GM12873 (cell line): Measurements from ENCODE around the gene LAT.

Experiments
- TF ChIP-seq, protein P1 (sequence below): IDR thresholded peaks from 2 replicates; pipeline ENCODE4 v1.5.1; 2012; ENCODE audit warnings: low read depth, mild to moderate bottlenecking, moderate library complexity, low read length, control low read depth; ENCODE audit not compliant: insufficient read depth; ENCODE audit errors: missing control alignments

Gene LAT

DNA sequence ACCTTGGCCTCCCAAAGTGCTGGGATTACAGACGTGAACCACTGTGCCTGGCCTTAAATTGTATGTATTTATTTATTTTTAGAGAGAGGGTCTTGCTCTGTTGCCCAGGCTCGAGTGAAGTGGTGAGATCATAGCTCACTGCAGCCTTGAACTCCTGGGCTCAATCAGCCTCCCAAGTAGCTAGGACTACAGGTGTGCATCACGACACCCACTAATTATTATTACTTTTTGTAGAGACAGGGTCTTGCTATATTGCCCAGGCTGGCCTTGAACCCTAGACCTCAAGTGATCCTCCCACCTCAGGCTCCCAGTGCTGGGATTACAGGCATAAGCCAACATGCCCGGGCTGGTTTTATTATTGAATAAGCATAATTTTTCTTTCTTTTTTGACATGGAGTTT, 38.2 kb upstream of the LAT start:
- TF ChIP-seq, protein P1, sequence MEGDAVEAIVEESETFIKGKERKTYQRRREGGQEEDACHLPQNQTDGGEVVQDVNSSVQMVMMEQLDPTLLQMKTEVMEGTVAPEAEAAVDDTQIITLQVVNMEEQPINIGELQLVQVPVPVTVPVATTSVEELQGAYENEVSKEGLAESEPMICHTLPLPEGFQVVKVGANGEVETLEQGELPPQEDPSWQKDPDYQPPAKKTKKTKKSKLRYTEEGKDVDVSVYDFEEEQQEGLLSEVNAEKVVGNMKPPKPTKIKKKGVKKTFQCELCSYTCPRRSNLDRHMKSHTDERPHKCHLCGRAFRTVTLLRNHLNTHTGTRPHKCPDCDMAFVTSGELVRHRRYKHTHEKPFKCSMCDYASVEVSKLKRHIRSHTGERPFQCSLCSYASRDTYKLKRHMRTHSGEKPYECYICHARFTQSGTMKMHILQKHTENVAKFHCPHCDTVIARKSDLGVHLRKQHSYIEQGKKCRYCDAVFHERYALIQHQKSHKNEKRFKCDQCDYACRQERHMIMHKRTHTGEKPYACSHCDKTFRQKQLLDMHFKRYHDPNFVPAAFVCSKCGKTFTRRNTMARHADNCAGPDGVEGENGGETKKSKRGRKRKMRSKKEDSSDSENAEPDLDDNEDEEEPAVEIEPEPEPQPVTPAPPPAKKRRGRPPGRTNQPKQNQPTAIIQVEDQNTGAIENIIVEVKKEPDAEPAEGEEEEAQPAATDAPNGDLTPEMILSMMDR = no peak

- TF ChIP-seq, protein P1 = no peak
These were observed 34.0 kb upstream of the LAT start, which contains the start of gene NFATC2IP for GRCh38 chr16:28950648-28951409. NFATC2IP (plus strand) TSS chr16:28950937; CDS start chr16:28951012, 75 bp downstream.

- TF ChIP-seq, protein P1 = no peak
These were observed 33.4 kb upstream of the LAT start for GRCh38 chr16:28951410-28951943.

DNA sequence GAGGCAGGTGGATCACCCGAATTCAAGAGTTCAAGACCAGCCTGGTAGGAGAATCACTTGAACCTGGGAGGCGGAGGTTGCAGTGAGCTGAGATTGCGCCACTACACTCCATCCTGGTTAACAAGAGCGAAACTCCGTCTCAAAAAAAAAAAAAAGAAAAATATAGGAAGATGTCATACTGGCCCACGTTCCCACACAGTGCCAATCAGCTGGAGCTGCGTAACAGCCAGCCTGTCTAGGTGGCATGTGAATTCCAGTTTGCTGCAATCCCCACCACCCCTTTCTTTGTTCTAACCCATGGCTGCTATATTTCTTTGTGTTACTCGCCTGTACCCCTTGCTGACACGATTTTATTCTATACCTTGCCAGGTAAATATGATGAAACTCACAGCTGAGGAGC, 26.6 kb upstream of the LAT start:
- TF ChIP-seq, protein P1 = no peak

DNA sequence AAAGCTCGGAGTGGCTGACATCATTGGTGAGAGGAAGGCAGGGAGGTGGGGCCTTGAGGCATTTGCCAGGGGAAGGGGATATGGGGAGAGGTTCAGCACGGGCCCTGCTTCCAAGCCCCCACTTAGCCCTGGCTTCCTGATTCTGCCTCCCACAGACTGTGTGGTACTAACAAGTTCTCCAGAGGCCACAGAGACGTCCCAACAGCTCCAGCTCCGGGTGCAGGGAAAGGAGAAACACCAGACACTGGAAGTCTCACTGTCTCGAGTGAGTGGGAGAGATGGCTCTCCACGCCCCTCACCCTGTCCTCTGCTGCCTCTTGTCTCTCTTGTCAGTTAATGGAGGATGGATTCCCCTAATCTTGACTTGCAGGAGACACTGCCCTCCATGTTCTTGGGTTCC, 26.0 kb upstream of the LAT start:
- TF ChIP-seq, protein P1 = no peak

DNA sequence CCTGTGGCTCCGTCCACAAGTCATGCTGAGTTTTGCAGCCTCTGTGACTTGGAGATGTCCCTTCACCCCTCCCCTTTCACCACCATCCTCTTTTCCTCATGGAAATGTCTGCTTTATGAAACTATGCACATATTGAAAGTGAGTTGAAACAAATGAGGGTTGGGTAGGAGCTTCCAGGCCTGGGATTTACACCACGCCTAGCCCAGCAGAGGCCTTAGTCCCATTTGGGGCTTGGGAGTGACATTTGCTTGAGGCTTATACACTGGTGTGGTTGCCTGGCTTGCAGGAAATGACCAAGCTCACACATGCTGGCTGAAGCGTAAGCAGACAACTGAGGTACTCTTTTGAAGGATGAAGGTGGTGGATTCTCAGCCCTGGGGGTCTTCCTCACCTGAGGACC, 20.8 kb upstream of the LAT start:
- TF ChIP-seq, protein P1 = no peak

- TF ChIP-seq, protein P1 = no peak
These were observed 20.4 kb upstream of the LAT start for GRCh38 chr16:28964496-28964895.
